Karpas-422 (cell line): ENCODE measurements around the gene ATG4C. TPM values are rescaled to one million over a fixed set of nuclear protein-coding genes. Genes with fewer than 3 reads are reported as not detected.

Experiments used
- DNase-seq: peaks from one replicate; pipeline ENCODE4 v3.0.0-alpha.2; 2015
- H2AFZ ChIP-seq: fragments of 200-600 bp; sonication (generic); 2 replicates; pipeline ENCODE4 v1.6.1; 2014; ENCODE audit warnings: antibody characterized with exemption, low read length, mixed read lengths
- H3K27ac ChIP-seq: fragments of 200-600 bp; sonication (generic); 2 replicates; pipeline ENCODE4 v1.5.1; 2014; ENCODE audit warnings: mild to moderate bottlenecking, low read length, moderate library complexity
- H3K27me3 ChIP-seq: fragments of 200-600 bp; sonication (generic); 2 replicates; pipeline ENCODE4 v1.6.1; 2014; ENCODE audit warnings: low read length, mixed read lengths
- H3K36me3 ChIP-seq: fragments of 200-600 bp; sonication (generic); 2 replicates; pipeline ENCODE4 v1.6.1; 2014; ENCODE audit warnings: low read length, mixed read lengths; ENCODE audit not compliant: insufficient read depth
- H3K4me1 ChIP-seq: fragments of 200-600 bp; sonication (generic); 2 replicates; pipeline ENCODE4 v1.6.1; 2014; ENCODE audit warnings: mild to moderate bottlenecking, low read length, mixed read lengths
- H3K4me2 ChIP-seq: fragments of 200-600 bp; sonication (generic); 2 replicates; pipeline ENCODE4 v1.6.1; 2014; ENCODE audit warnings: low read length, low read depth, mild to moderate bottlenecking; ENCODE audit not compliant: poor library complexity, severe bottlenecking
- H3K4me3 ChIP-seq: fragments of 200-600 bp; sonication (generic); 2 replicates; pipeline ENCODE4 v1.5.1; 2014; ENCODE audit warnings: mild to moderate bottlenecking, antibody characterized with exemption, low read length, mixed read lengths
- H3K79me2 ChIP-seq: fragments of 200-600 bp; sonication (generic); 2 replicates; pipeline ENCODE4 v1.6.1; 2014; ENCODE audit warnings: mild to moderate bottlenecking, low read length, mixed read lengths
- H3K9ac ChIP-seq: fragments of 200-600 bp; sonication (generic); 2 replicates; pipeline ENCODE4 v1.6.0; 2014; ENCODE audit warnings: low read length
- H3K9me2 ChIP-seq: fragments of 200-600 bp; sonication (generic), shearing (Covaris generic); replicated peaks from 2 replicates; pipeline ENCODE4 v1.6.0; 2014; ENCODE audit warnings: mild to moderate bottlenecking, low read length, moderate library complexity; ENCODE audit not compliant: insufficient read depth
- H3K9me3 ChIP-seq: fragments of 300-700, 200-600 bp; sonication (generic); 2 replicates; pipeline ENCODE4 v1.6.1; 2014; ENCODE audit warnings: low read length, mixed read lengths
- H4K20me1 ChIP-seq: fragments of 200-600 bp; sonication (generic); 2 replicates; pipeline ENCODE4 v1.6.1; 2014; ENCODE audit warnings: mild to moderate bottlenecking, antibody characterized with exemption, low read length, low read depth; ENCODE audit not compliant: insufficient read depth
- total RNA-seq: library from RNA; depleted of rRNA; stranded (reverse); fragments of >200 nt; shearing (Covaris generic); gene quantifications from 2 replicates; pipeline ENCODE4 v1.2.3, GENCODE V29; 2014; ENCODE audit warnings: low replicate concordance

The ATG4C gene
- total RNA-seq, 1 experiment from 2014 or later = 18.6 TPM

GRCh38 chr1:62790716-62791115 lies 6.8 kb downstream of the ATG4C start:
- no peak overlapping the region for H3K9ac ChIP-seq
- no peaks in the 10 kb centered on the region for H4K20me1 ChIP-seq
- H3K4me2 ChIP-seq = no peak overlapping the region
- no peak overlapping the region for H2AFZ ChIP-seq
- no peak for DNase-seq
- H3K79me2 ChIP-seq = peaks cover 86% of the 10 kb centered on the region
- no peak overlapping the region for H3K4me3 ChIP-seq
- no peaks in the 10 kb centered on the region for H3K27me3 ChIP-seq
- no peaks in the 10 kb centered on the region for H3K9me2 ChIP-seq
- peaks cover 44% of the 10 kb centered on the region for H3K4me1 ChIP-seq
- H3K9me3 ChIP-seq = no peaks in the 10 kb centered on the region
- no peaks in the 10 kb centered on the region for H3K36me3 ChIP-seq
- no peak overlapping the region for H3K27ac ChIP-seq

GRCh38 chr1:62794053-62794452 lies 10.1 kb downstream of the ATG4C start:
- no peaks in the 10 kb centered on the region for H4K20me1 ChIP-seq
- peak; percentile 61 for DNase-seq
- H3K9me3 ChIP-seq = no peaks in the 10 kb centered on the region
- peaks cover 82% of the 10 kb centered on the region for H3K79me2 ChIP-seq
- H3K4me1 ChIP-seq = peaks cover 42% of the 10 kb centered on the region
- peak overlapping the region; percentile 78 for H3K27ac ChIP-seq
- H3K4me3 ChIP-seq = no peak overlapping the region
- no peak overlapping the region for H3K9ac ChIP-seq
- no peaks in the 10 kb centered on the region for H3K9me2 ChIP-seq
- H3K27me3 ChIP-seq = no peaks in the 10 kb centered on the region
- peak overlapping the region; percentile 56 for H3K4me2 ChIP-seq
- no peaks in the 10 kb centered on the region for H3K36me3 ChIP-seq
- H2AFZ ChIP-seq = no peak overlapping the region

- H3K9me2 ChIP-seq = no peaks in the 10 kb centered on the region
- H3K4me1 ChIP-seq = peaks cover 64% of the 10 kb centered on the region
- H3K9ac ChIP-seq = no peak overlapping the region
- H3K79me2 ChIP-seq = peaks cover 72% of the 10 kb centered on the region
- no peaks in the 10 kb centered on the region for H3K9me3 ChIP-seq
- H4K20me1 ChIP-seq = no peaks in the 10 kb centered on the region
- no peak overlapping the region for H3K4me3 ChIP-seq
- no peaks in the 10 kb centered on the region for H3K27me3 ChIP-seq
- H3K4me2 ChIP-seq = peak overlapping the region; percentile 56
- H3K27ac ChIP-seq = peak overlapping the region; percentile 78
- no peaks in the 10 kb centered on the region for H3K36me3 ChIP-seq
- peak; percentile 50 for DNase-seq
- no peak overlapping the region for H2AFZ ChIP-seq
These were observed 12.3 kb downstream of the ATG4C start for GRCh38 chr1:62796221-62796620.

- H3K4me3 ChIP-seq = no peak overlapping the region
- H3K36me3 ChIP-seq = peaks cover 3% of the 10 kb centered on the region; the same call in 1 of the 2 replicates
- no peaks in the 10 kb centered on the region for H3K27me3 ChIP-seq
- peaks cover 49% of the 10 kb centered on the region for H3K4me1 ChIP-seq
- H3K9ac ChIP-seq = peak overlapping the region; percentile 48
- peak overlapping the region; percentile 79 for H3K4me2 ChIP-seq
- no peaks in the 10 kb centered on the region for H4K20me1 ChIP-seq
- H3K27ac ChIP-seq = peak overlapping the region; percentile 98
- DNase-seq = no peak
- no peaks in the 10 kb centered on the region for H3K9me2 ChIP-seq
- H3K9me3 ChIP-seq = no peaks in the 10 kb centered on the region
- H2AFZ ChIP-seq = 0 out of 2 replicates have a peak overlapping the region, but pooled peaks have one; percentile 18
- peaks cover 68% of the 10 kb centered on the region for H3K79me2 ChIP-seq
These were observed 15.8 kb downstream of the ATG4C start for GRCh38 chr1:62799688-62800087.

- peak overlapping the region; percentile 79 for H3K4me2 ChIP-seq
- peaks cover 43% of the 10 kb centered on the region for H3K4me1 ChIP-seq
- no peaks in the 10 kb centered on the region for H4K20me1 ChIP-seq
- peak overlapping the region; percentile 87 for H2AFZ ChIP-seq
- peak overlapping the region; percentile 42; the same call in 1 of the 2 replicates for H3K4me3 ChIP-seq
- peak overlapping the region; percentile 98 for H3K27ac ChIP-seq
- H3K36me3 ChIP-seq = peaks cover 3% of the 10 kb centered on the region; the same call in 1 of the 2 replicates
- peak; percentile 67 for DNase-seq
- H3K27me3 ChIP-seq = no peaks in the 10 kb centered on the region
- H3K9me2 ChIP-seq = no peaks in the 10 kb centered on the region
- peaks cover 62% of the 10 kb centered on the region for H3K79me2 ChIP-seq
- H3K9me3 ChIP-seq = no peaks in the 10 kb centered on the region
- peak overlapping the region; percentile 61 for H3K9ac ChIP-seq
These were observed 16.3 kb downstream of the ATG4C start for GRCh38 chr1:62800281-62800680.

GRCh38 chr1:62800825-62801306 lies 16.9 kb downstream of the ATG4C start:
- Histone ChIP-seq H3K9me3 (no peaks in the 10 kb centered on the region), H3K79me2 (peaks cover 56% of the 10 kb centered on the region), H4K20me1 (no peaks in the 10 kb centered on the region), H3K4me2 (peak overlapping the region; percentile 79), H3K4me3 (peak overlapping the region; percentile 42; the same call in 1 of the 2 replicates), H3K9ac (peak overlapping the region; percentile 61), H2AFZ (peak overlapping the region; percentile 87), H3K9me2 (no peaks in the 10 kb centered on the region), H3K4me1 (peaks cover 37% of the 10 kb centered on the region), H3K27ac (peak overlapping the region; percentile 98), H3K36me3 (peaks cover 3% of the 10 kb centered on the region; the same call in 1 of the 2 replicates), H3K27me3 (no peaks in the 10 kb centered on the region)
- DNase-seq = peak; percentile 91

GRCh38 chr1:62809788-62810187 lies 25.9 kb downstream of the ATG4C start:
- Histone ChIP-seq H3K9ac (no peak overlapping the region), H3K36me3 (peaks cover 9% of the 10 kb centered on the region; the same call in 1 of the 2 replicates), H3K79me2 (peaks cover 8% of the 10 kb centered on the region; the same call in 1 of the 2 replicates), H3K9me3 (no peaks in the 10 kb centered on the region), H3K4me2 (no peak overlapping the region), H3K9me2 (no peaks in the 10 kb centered on the region), H3K4me1 (peaks cover 20% of the 10 kb centered on the region), H3K27ac (peak overlapping the region; percentile 65; the same call in 1 of the 2 replicates), H3K27me3 (no peaks in the 10 kb centered on the region), H4K20me1 (no peaks in the 10 kb centered on the region), H3K4me3 (no peak overlapping the region), H2AFZ (no peak overlapping the region)
- no peak for DNase-seq

- peak overlapping the region; percentile 65; the same call in 1 of the 2 replicates for H2AFZ ChIP-seq
- H3K4me3 ChIP-seq = no peak overlapping the region
- DNase-seq = peak; percentile 71
- H3K4me2 ChIP-seq = peak overlapping the region; percentile 41
- H3K36me3 ChIP-seq = peaks cover 9% of the 10 kb centered on the region; the same call in 1 of the 2 replicates
- no peaks in the 10 kb centered on the region for H3K27me3 ChIP-seq
- H3K9me3 ChIP-seq = no peaks in the 10 kb centered on the region
- H4K20me1 ChIP-seq = no peaks in the 10 kb centered on the region
- H3K4me1 ChIP-seq = peaks cover 20% of the 10 kb centered on the region
- H3K79me2 ChIP-seq = peaks cover 8% of the 10 kb centered on the region; the same call in 1 of the 2 replicates
- H3K9me2 ChIP-seq = no peaks in the 10 kb centered on the region
- H3K27ac ChIP-seq = peak overlapping the region; percentile 65
- H3K9ac ChIP-seq = no peak overlapping the region
These were observed 26.7 kb downstream of the ATG4C start for GRCh38 chr1:62810420-62811274.
